Subcutaneous adipose tissue (tissue), 4 donors: ENCODE data around the gene CCDC102B. TPM values are rescaled to one million over a fixed set of nuclear protein-coding genes. Genes with fewer than 3 reads are reported as not detected.

Experiments used
- CTCF ChIP-seq: fragments of 450-650 bp; IDR thresholded peaks from one replicate; pipeline ENCODE4 v1.5.1; 2016; ENCODE audit warnings: low read depth, mild to moderate bottlenecking, control low read depth, antibody characterized with exemption, moderate library complexity
- total RNA-seq, 4 donors: library from RNA; depleted of rRNA; stranded (reverse); fragments of >200 nt; gene quantifications; one replicate each; pipeline ENCODE4 v1.1.0, GENCODE V29; 2016

Gene CCDC102B
- total RNA-seq, 4 donors from 2014 or later, result 4.7 to 13.8 (median 12.6) TPM

GRCh38 chr18:68865021-68865420 is 67.1 kb downstream of the CCDC102B start:
- TF ChIP-seq CTCF, result no peak

GRCh38 chr18:68865503-68865902 is 67.6 kb downstream of the CCDC102B start:
- no peak for TF ChIP-seq CTCF

- TF ChIP-seq CTCF, result no peak
Measured at GRCh38 chr18:68873003-68873402, 75.1 kb downstream of the CCDC102B start.

GRCh38 chr18:68874361-68874760 is 76.5 kb downstream of the CCDC102B start:
- TF ChIP-seq CTCF, result no peak

- TF ChIP-seq CTCF, result no peak
Measured at GRCh38 chr18:68887410-68887809, 89.5 kb downstream of the CCDC102B start.

GRCh38 chr18:68893354-68893753 is 95.5 kb downstream of the CCDC102B start:
- no peak for TF ChIP-seq CTCF

- no peak for TF ChIP-seq CTCF
Measured at GRCh38 chr18:68897286-68897685, 99.4 kb downstream of the CCDC102B start.

- TF ChIP-seq CTCF, result no peak
Measured at GRCh38 chr18:68909579-68909978, 111.7 kb downstream of the CCDC102B start.
